GM12878 (cell line): ENCODE results near the gene BHLHA9. TPM values are rescaled to one million over a fixed set of nuclear protein-coding genes. Genes with fewer than 3 reads are reported as not detected.

Source experiments
- IRF4 ChIP-seq: IDR thresholded peaks from 2 replicates; pipeline ENCODE4 v1.6.1; 2011; ENCODE audit warnings: low read depth, low read length
- RAD51 ChIP-seq: fragments of 450-650 bp; IDR thresholded peaks from 2 replicates; pipeline ENCODE4 v1.6.1; 2016; ENCODE audit warnings: moderate library complexity, mild to moderate bottlenecking, inconsistent platforms
- RCOR1 ChIP-seq: conservative IDR thresholded peaks from 2 replicates; pipeline ENCODE4 v1.6.1; 2012; ENCODE audit warnings: low read depth, low read length, improper control_type of control experiment
- SRF ChIP-seq, 2 experiments: IDR thresholded peaks; 2 replicates each; pipeline ENCODE4 v1.6.1; 2011; ENCODE audit warnings: low read depth in 2 of 2, low read length in 2 of 2, mild to moderate bottlenecking in 1 of 2, moderate library complexity in 1 of 2
- TCF12 ChIP-seq: IDR thresholded peaks from 2 replicates; pipeline ENCODE4 v1.6.1; 2011; ENCODE audit warnings: low read depth, mild to moderate bottlenecking, low read length
- USF1 ChIP-seq: IDR thresholded peaks from 2 replicates; pipeline ENCODE4 v1.6.1; 2011; ENCODE audit warnings: borderline replicate concordance, low read depth, mild to moderate bottlenecking, moderate library complexity, mixed read lengths, low read length; ENCODE audit not compliant: insufficient read depth; ENCODE audit errors: extremely low read length
- ZBTB40 ChIP-seq: fragments of 450-650 bp; IDR thresholded peaks from 2 replicates; pipeline ENCODE4 v1.6.1; 2016; ENCODE audit warnings: mild to moderate bottlenecking, moderate library complexity, borderline replicate concordance
- polyA plus RNA-seq, 11 experiments: library from polyadenylated mRNA; depleted of rRNA in 4 of 11; unstranded in 6 of 11; stranded (reverse) in 5 of 11; fragments of >200 nt; fragmentation: Nextera tagmentation in 4 of 11; fragmentation: Illumina TruSeq in 1 of 11; extraction: Ambion mirVana in 4 of 11; extraction: Trizol in 1 of 11; gene quantifications; 1 replicate in 1 of 11; 2 replicates in 10 of 11; pipeline versions ENCODE4 v1.2.1 to v1.2.3, GENCODE V29; 2011 to 2016; ENCODE audit warnings: inconsistent platforms in 2 of 11, missing spikeins in 2 of 11, low read depth in 1 of 11
- total RNA-seq, 4 experiments: library from RNA; depleted of rRNA in 3 of 4; stranded (reverse); fragments of >200 nt in 3 of 4; fragmentation: Illumina TruSeq in 1 of 4; extraction: Trizol in 1 of 4; gene quantifications; 2 replicates each; pipeline versions ENCODE4 v1.2.1 to v1.2.3, GENCODE V29; 2013 to 2021
- TF ChIP-seq, protein P1 (sequence below): fragments of 450-650 bp; IDR thresholded peaks from 2 replicates; pipeline ENCODE4 v1.6.1; 2017; ENCODE audit warnings: mild to moderate bottlenecking, low read depth, inconsistent platforms; ENCODE audit not compliant: poor library complexity, severe bottlenecking
- TF ChIP-seq, protein P2 (sequence below): fragments of 450-650 bp; formaldehyde crosslinking; IDR thresholded peaks from 2 replicates; pipeline ENCODE4 v1.5.0; 2022; ENCODE audit warnings: mild to moderate bottlenecking, missing genetic modification characterization
- TF ChIP-seq, protein P3 (sequence below): fragments of 450-650 bp; IDR thresholded peaks from 2 replicates; pipeline ENCODE4 v1.6.1; 2017; ENCODE audit warnings: borderline replicate concordance
- TF ChIP-seq, protein P4 (sequence below): IDR thresholded peaks from 2 replicates; pipeline ENCODE4 v1.6.1; 2012; ENCODE audit warnings: low read depth, low read length, improper control_type of control experiment
- TF ChIP-seq, protein P5 (sequence below): IDR thresholded peaks from 2 replicates; pipeline ENCODE4 v1.6.1; 2012; ENCODE audit warnings: low read length, inconsistent platforms

The BHLHA9 gene
- total and polyA plus RNA-seq, 10 of the 15 experiments (the other 5 are each of a cell fraction or from before 2014, with no cell fraction given), result not detected

GRCh38 chr17:1227917-1228780 lies 42.1 kb upstream of the BHLHA9 start (continued):
- TF ChIP-seq, protein P1, sequence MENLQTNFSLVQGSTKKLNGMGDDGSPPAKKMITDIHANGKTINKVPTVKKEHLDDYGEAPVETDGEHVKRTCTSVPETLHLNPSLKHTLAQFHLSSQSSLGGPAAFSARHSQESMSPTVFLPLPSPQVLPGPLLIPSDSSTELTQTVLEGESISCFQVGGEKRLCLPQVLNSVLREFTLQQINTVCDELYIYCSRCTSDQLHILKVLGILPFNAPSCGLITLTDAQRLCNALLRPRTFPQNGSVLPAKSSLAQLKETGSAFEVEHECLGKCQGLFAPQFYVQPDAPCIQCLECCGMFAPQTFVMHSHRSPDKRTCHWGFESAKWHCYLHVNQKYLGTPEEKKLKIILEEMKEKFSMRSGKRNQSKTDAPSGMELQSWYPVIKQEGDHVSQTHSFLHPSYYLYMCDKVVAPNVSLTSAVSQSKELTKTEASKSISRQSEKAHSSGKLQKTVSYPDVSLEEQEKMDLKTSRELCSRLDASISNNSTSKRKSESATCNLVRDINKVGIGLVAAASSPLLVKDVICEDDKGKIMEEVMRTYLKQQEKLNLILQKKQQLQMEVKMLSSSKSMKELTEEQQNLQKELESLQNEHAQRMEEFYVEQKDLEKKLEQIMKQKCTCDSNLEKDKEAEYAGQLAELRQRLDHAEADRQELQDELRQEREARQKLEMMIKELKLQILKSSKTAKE, result peak; percentile 58
- TF ChIP-seq TCF12 (peak; percentile 20; the same call in 1 of the 2 replicates), USF1 (no peak), IRF4 (no peak; the same call in 1 of the 2 replicates), ZBTB40 (no peak), SRF (IDR thresholded peaks at IDR 0.05; ENCODE audit: low read depth in 2 of 2, low read length in 2 of 2) (no peak), RAD51 (no peak), RCOR1 (no peak)
- TF ChIP-seq, protein P2, sequence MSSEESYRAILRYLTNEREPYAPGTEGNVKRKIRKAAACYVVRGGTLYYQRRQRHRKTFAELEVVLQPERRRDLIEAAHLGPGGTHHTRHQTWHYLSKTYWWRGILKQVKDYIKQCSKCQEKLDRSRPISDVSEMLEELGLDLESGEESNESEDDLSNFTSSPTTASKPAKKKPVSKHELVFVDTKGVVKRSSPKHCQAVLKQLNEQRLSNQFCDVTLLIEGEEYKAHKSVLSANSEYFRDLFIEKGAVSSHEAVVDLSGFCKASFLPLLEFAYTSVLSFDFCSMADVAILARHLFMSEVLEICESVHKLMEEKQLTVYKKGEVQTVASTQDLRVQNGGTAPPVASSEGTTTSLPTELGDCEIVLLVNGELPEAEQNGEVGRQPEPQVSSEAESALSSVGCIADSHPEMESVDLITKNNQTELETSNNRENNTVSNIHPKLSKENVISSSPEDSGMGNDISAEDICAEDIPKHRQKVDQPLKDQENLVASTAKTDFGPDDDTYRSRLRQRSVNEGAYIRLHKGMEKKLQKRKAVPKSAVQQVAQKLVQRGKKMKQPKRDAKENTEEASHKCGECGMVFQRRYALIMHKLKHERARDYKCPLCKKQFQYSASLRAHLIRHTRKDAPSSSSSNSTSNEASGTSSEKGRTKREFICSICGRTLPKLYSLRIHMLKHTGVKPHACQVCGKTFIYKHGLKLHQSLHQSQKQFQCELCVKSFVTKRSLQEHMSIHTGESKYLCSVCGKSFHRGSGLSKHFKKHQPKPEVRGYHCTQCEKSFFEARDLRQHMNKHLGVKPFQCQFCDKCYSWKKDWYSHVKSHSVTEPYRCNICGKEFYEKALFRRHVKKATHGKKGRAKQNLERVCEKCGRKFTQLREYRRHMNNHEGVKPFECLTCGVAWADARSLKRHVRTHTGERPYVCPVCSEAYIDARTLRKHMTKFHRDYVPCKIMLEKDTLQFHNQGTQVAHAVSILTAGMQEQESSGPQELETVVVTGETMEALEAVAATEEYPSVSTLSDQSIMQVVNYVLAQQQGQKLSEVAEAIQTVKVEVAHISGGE (CRISPR knock-in tag), result no peak
- TF ChIP-seq, protein P3, sequence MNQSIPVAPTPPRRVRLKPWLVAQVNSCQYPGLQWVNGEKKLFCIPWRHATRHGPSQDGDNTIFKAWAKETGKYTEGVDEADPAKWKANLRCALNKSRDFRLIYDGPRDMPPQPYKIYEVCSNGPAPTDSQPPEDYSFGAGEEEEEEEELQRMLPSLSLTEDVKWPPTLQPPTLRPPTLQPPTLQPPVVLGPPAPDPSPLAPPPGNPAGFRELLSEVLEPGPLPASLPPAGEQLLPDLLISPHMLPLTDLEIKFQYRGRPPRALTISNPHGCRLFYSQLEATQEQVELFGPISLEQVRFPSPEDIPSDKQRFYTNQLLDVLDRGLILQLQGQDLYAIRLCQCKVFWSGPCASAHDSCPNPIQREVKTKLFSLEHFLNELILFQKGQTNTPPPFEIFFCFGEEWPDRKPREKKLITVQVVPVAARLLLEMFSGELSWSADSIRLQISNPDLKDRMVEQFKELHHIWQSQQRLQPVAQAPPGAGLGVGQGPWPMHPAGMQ, result no peak
- TF ChIP-seq, protein P4, sequence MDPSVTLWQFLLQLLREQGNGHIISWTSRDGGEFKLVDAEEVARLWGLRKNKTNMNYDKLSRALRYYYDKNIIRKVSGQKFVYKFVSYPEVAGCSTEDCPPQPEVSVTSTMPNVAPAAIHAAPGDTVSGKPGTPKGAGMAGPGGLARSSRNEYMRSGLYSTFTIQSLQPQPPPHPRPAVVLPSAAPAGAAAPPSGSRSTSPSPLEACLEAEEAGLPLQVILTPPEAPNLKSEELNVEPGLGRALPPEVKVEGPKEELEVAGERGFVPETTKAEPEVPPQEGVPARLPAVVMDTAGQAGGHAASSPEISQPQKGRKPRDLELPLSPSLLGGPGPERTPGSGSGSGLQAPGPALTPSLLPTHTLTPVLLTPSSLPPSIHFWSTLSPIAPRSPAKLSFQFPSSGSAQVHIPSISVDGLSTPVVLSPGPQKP, result no peak
- TF ChIP-seq, protein P5, sequence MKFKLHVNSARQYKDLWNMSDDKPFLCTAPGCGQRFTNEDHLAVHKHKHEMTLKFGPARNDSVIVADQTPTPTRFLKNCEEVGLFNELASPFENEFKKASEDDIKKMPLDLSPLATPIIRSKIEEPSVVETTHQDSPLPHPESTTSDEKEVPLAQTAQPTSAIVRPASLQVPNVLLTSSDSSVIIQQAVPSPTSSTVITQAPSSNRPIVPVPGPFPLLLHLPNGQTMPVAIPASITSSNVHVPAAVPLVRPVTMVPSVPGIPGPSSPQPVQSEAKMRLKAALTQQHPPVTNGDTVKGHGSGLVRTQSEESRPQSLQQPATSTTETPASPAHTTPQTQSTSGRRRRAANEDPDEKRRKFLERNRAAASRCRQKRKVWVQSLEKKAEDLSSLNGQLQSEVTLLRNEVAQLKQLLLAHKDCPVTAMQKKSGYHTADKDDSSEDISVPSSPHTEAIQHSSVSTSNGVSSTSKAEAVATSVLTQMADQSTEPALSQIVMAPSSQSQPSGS, result no peak
